Gastrocnemius medialis (tissue), 4 donors: ENCODE data around the gene SH3TC1. TPM values are rescaled to one million over a fixed set of nuclear protein-coding genes. Genes with fewer than 3 reads are reported as not detected.

Source experiments
- ATAC-seq, 2 donors: fragments of 150-250 bp; one replicate each; pipeline ENCODE4 v1.9.1; 2016
- DNase-seq, 2 donors: peaks; one replicate each; pipeline ENCODE4 v3.0.0-alpha.2; 2019
- H3K27ac ChIP-seq, 4 donors: fragments of 200-600 bp; sonication (generic); 1 replicate in 1 of 4; 2 replicates in 3 of 4; pipeline ENCODE4 v1.5.1; 2016 to 2018; ENCODE audit warnings: mild to moderate bottlenecking in 2 of 4, moderate library complexity in 1 of 4
- H3K27me3 ChIP-seq, 3 donors: fragments of 200-600 bp; sonication (generic) in 2 of 3; 1 replicate in 1 of 3; 2 replicates in 2 of 3; pipeline versions ENCODE4 v1.5.1 to v1.6.0; 2016 to 2019; ENCODE audit warnings: mild to moderate bottlenecking in 1 of 3, moderate library complexity in 1 of 3
- H3K36me3 ChIP-seq, 2 donors: fragments of 200-600 bp; sonication (generic) in 1 of 2; one replicate each; pipeline ENCODE4 v1.5.1; 2017 to 2018
- H3K4me1 ChIP-seq, 2 donors: fragments of 200-600 bp; sonication (generic) in 1 of 2; one replicate each; pipeline ENCODE4 v1.5.1; 2016 to 2017; ENCODE audit warnings: mild to moderate bottlenecking in 2 of 2
- H3K4me3 ChIP-seq, 4 donors: fragments of 200-600 bp; sonication (generic) in 3 of 4; 1 replicate in 1 of 4; 2 replicates in 3 of 4; pipeline ENCODE4 v1.5.1; 2016 to 2019; ENCODE audit warnings: mild to moderate bottlenecking in 2 of 4
- H3K9me3 ChIP-seq, 3 donors: fragments of 200-600 bp; sonication (generic) in 2 of 3; 1 replicate in 1 of 3; 2 replicates in 2 of 3; pipeline ENCODE4 v1.5.1; 2016 to 2019
- POLR2A ChIP-seq, 2 donors: fragments of 450-650 bp; IDR thresholded peaks; one replicate each; pipeline ENCODE4 v1.6.1; 2017; ENCODE audit warnings: antibody characterized with exemption in 2 of 2, mild to moderate bottlenecking in 2 of 2, moderate library complexity in 2 of 2
- in situ Hi-C, 4 donors: fragments of 200-750 bp; cut with MboI; loops; one replicate each; pipeline versions ENCODE4 v1.15.0 to v1.8.0; 2017; ENCODE audit warnings: low sequenced_read_pairs in 4 of 4
- intact Hi-C: fragments of 100-400 bp; cut with DNase I; formaldehyde crosslinking; loops from one replicate; pipeline ENCODE4 v1.15.1; 2023; ENCODE audit warnings: low total_unique reads
- total RNA-seq, 4 donors: library from RNA; depleted of rRNA; stranded (reverse); fragments of >200 nt; gene quantifications; one replicate each; pipeline versions ENCODE4 v1.1.0 to v1.2.3, GENCODE V29; 2016
- TF ChIP-seq, protein P1 (sequence below), 5 experiments: fragments of 450-650 bp in 3 of 5; fragments of 200-600 bp in 2 of 5; sonication (generic) in 2 of 5; IDR thresholded peaks in 4 of 5; conservative IDR thresholded peaks in 1 of 5; 1 replicate in 4 of 5; 2 replicates in 1 of 5; pipeline ENCODE4 v1.5.1; 2016 to 2019; ENCODE audit warnings: antibody characterized with exemption in 5 of 5, mild to moderate bottlenecking in 3 of 5, moderate library complexity in 3 of 5

Gene SH3TC1
- total RNA-seq, 4 donors from 2014 or later, result 2.9 to 8.5 (median 5.8) TPM

DNA sequence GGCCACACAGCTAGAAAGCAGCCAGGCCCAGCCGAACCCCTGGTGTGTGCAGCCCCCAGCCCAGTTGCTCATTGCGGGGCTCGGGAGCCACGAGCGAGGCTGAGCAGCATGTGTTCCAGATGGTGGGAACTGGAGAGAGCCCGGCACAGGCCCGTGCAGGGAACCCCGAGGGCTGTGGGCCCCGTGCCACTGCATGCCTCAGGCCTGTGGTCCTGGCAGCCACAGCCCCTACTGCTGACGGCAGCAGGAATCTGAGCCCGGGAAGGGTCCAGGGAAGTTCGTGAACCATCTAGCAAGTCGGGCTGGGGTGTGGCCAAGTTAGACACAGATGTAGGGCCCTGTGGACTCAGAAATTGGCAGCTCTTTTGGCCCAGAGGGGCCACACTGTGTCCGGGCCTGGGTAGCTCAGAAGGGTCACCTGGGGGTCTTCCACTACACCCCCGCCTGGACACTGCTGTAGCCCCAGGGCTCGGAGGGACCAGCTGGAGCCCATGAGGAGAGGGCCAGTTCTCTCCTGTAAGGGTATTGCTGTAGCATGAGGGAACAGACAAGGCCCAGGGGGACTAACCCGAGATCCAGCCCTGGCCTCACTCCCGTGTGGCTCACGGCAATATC is 82.5 kb downstream of the SH3TC1 start:
- TF ChIP-seq POLR2A (IDR thresholded peaks at IDR 0.05), result no peak
- TF ChIP-seq, protein P1, sequence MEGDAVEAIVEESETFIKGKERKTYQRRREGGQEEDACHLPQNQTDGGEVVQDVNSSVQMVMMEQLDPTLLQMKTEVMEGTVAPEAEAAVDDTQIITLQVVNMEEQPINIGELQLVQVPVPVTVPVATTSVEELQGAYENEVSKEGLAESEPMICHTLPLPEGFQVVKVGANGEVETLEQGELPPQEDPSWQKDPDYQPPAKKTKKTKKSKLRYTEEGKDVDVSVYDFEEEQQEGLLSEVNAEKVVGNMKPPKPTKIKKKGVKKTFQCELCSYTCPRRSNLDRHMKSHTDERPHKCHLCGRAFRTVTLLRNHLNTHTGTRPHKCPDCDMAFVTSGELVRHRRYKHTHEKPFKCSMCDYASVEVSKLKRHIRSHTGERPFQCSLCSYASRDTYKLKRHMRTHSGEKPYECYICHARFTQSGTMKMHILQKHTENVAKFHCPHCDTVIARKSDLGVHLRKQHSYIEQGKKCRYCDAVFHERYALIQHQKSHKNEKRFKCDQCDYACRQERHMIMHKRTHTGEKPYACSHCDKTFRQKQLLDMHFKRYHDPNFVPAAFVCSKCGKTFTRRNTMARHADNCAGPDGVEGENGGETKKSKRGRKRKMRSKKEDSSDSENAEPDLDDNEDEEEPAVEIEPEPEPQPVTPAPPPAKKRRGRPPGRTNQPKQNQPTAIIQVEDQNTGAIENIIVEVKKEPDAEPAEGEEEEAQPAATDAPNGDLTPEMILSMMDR (IDR thresholded peaks at IDR 0.05 in 4 of 5, conservative IDR thresholded peaks at IDR 0.05 in 1 of 5), result no peak

DNA sequence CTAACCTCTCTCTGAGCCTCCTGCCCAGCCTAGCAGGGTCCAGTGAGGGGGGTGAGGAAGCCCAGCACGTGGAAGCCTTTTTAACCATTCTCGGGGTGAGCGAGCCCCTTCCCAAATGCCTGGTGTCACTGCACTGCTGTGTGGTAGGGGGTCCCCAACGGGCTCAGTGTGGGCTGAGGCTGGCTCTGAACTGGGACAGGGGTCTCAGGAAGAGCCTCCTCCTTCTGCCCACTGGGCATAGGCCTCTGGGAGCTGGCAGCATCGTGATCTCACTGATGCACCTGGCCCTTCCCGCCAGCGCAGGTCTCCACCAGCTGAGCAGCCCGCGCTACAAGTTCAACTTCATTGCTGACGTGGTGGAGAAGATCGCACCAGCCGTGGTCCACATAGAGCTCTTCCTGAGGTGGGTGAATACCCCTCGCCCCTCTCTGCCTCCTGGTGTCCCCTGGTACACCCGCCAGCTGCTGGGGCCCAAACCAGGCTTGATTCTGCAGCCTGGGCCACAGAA is 83.1 kb downstream of the SH3TC1 start:
- TF ChIP-seq, protein P1 (IDR thresholded peaks at IDR 0.05 in 4 of 5, conservative IDR thresholded peaks at IDR 0.05 in 1 of 5), result no peak
- TF ChIP-seq POLR2A (IDR thresholded peaks at IDR 0.05), result no peak
- no peak overlapping the region for H3K4me3 ChIP-seq
- no peak for ATAC-seq
- peaks cover 8 to 11% of the 10 kb centered on the region in 2 donors for H3K4me1 ChIP-seq
- no peaks in the 10 kb centered on the region for H3K27me3 ChIP-seq
- H3K9me3 ChIP-seq, result no peaks in the 10 kb centered on the region
- DNase-seq, result no peak
- intact Hi-C loops, result no loop called here
- in situ Hi-C loops, result no loop called here
- H3K27ac ChIP-seq, result no peak overlapping the region
- H3K36me3 ChIP-seq, result no peaks in the 10 kb centered on the region

More for the DNA sequence above, 82.5 kb downstream of the SH3TC1 start:
- intact Hi-C loops (no loop called here), in situ Hi-C loops (no loop called here)
- ATAC-seq (peak in 1 of 2 donors; percentile 42), DNase-seq (peak in 1 of 2 donors; percentile 55)
- no peak overlapping the region for H3K4me3 ChIP-seq
- peak overlapping the region in 1 of 4 donors; percentile 43 for H3K27ac ChIP-seq
- H3K4me1 ChIP-seq, result peaks cover 14 to 17% of the 10 kb centered on the region in 2 donors
- H3K27me3 ChIP-seq, result no peaks in the 10 kb centered on the region
- H3K9me3 ChIP-seq, result no peaks in the 10 kb centered on the region
- no peaks in the 10 kb centered on the region for H3K36me3 ChIP-seq

DNA sequence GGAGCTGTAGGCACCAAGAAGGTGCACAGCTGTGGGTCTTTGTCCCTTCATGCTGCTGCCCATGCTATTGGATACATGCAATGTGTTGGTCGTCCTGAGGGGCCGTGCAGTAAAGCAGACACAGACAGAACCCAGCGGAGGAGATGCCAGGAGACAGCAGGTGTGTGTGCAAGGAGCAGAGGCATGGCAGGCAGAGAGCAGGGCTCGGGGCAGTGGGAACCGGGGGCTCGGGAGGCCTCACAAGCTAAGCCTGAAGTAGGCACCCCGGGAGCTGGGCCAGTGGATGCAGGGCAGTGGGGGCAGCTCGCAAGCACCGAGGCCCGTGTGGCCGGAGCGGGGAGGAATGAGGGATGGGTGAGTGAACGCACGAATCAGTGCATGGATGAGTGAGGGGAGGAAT is 83.7 kb downstream of the SH3TC1 start:
- Histone ChIP-seq H3K4me1 (peaks cover 8 to 10% of the 10 kb centered on the region in 2 donors), H3K9me3 (no peaks in the 10 kb centered on the region), H3K27ac (no peak overlapping the region), H3K4me3 (no peak overlapping the region), H3K27me3 (no peaks in the 10 kb centered on the region), H3K36me3 (no peaks in the 10 kb centered on the region)
- in situ Hi-C loops, result no loop called here
- intact Hi-C loops, result no loop called here
- TF ChIP-seq POLR2A (IDR thresholded peaks at IDR 0.05), result no peak
- TF ChIP-seq, protein P1 (IDR thresholded peaks at IDR 0.05 in 4 of 5, conservative IDR thresholded peaks at IDR 0.05 in 1 of 5), result no peak
- ATAC-seq (no peak), DNase-seq (no peak)

DNA sequence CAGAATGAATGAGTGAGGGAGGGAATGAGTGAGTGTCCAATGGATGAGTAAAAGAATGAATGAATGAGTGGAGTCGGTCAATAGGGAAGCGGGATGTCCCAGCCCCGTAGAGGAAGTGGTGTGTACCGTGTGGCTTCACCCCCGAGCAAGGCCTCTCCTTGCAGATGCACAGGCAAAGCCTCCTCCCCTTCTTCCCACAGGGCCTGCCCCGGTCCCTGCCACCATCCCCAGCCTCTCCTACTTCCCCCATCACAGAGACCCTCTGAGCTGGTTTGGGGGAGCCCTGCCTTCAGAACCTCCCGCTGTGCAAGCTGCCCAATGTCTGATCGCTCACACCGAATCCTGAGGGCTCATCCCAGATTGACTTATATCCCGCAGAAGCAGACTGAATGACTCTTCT is 84.1 kb downstream of the SH3TC1 start:
- Histone ChIP-seq H3K27me3 (no peaks in the 10 kb centered on the region), H3K4me3 (no peak overlapping the region), H3K4me1 (peaks cover 8 to 10% of the 10 kb centered on the region in 2 donors), H3K9me3 (no peaks in the 10 kb centered on the region), H3K27ac (no peak overlapping the region), H3K36me3 (no peaks in the 10 kb centered on the region)
- intact Hi-C loops, result no loop called here
- ATAC-seq (no peak), DNase-seq (no peak)
- no peak for TF ChIP-seq POLR2A (IDR thresholded peaks at IDR 0.05)
- TF ChIP-seq, protein P1 (IDR thresholded peaks at IDR 0.05 in 4 of 5, conservative IDR thresholded peaks at IDR 0.05 in 1 of 5), result no peak
- in situ Hi-C loops, result no loop called here
